OCI-LY1 (cell line): ENCODE measurements around the gene RPL22.

Experiments used
- H2AFZ ChIP-seq: fragments of 200-600 bp; sonication (generic), shearing (Covaris generic); 2 replicates; pipeline ENCODE4 v1.6.0; 2014; ENCODE audit warnings: antibody characterized with exemption, mild to moderate bottlenecking, low read length
- H3F3A ChIP-seq: fragments of 200-600 bp; sonication (generic), shearing (Covaris generic); 2 replicates; pipeline ENCODE4 v1.6.0; 2014; ENCODE audit warnings: mild to moderate bottlenecking, antibody characterized with exemption, low read length, moderate library complexity; ENCODE audit not compliant: insufficient read depth
- H3K27ac ChIP-seq: fragments of 200-600 bp; sonication (generic); 2 replicates; pipeline ENCODE4 v1.5.1; 2014; ENCODE audit warnings: low read length, mixed run types, mild to moderate bottlenecking, low read depth; ENCODE audit not compliant: poor library complexity, severe bottlenecking
- H3K27me3 ChIP-seq: fragments of 200-600 bp; sonication (generic); 2 replicates; pipeline ENCODE4 v1.6.0; 2014; ENCODE audit warnings: antibody characterized with exemption, mild to moderate bottlenecking, low read length, moderate library complexity; ENCODE audit not compliant: insufficient read depth
- H3K36me3 ChIP-seq: fragments of 200-600 bp; sonication (generic); 2 replicates; pipeline ENCODE4 v1.6.1; 2014; ENCODE audit warnings: mild to moderate bottlenecking, antibody characterized with exemption, low read length, moderate library complexity, mixed read lengths; ENCODE audit not compliant: insufficient read depth
- H3K4me1 ChIP-seq: fragments of 200-600 bp; sonication (generic); 2 replicates; pipeline ENCODE4 v1.5.1; 2014; ENCODE audit warnings: mild to moderate bottlenecking, low read length, moderate library complexity; ENCODE audit not compliant: insufficient read depth, severe bottlenecking
- H3K4me2 ChIP-seq: fragments of 200-600 bp; sonication (generic), shearing (Covaris generic); 2 replicates; pipeline ENCODE4 v1.6.1; 2014; ENCODE audit warnings: low read length
- H3K4me3 ChIP-seq: fragments of 200-600 bp; sonication (generic); 2 replicates; pipeline ENCODE4 v1.5.1; 2014; ENCODE audit warnings: low read length, low read depth, mild to moderate bottlenecking, mixed read lengths; ENCODE audit not compliant: poor library complexity, severe bottlenecking
- H3K79me2 ChIP-seq: fragments of 200-600 bp; shearing (Covaris generic); 2 replicates; pipeline ENCODE4 v1.6.1; 2016; ENCODE audit warnings: mixed run types, low read length, mixed read lengths; ENCODE audit not compliant: insufficient read depth
- H3K9ac ChIP-seq: fragments of 200-600 bp; sonication (generic), shearing (Covaris generic); 2 replicates; pipeline ENCODE4 v1.6.1; 2014; ENCODE audit warnings: mild to moderate bottlenecking, low read length, mixed read lengths
- H3K9me2 ChIP-seq: fragments of 200-600 bp; sonication (generic), shearing (Covaris generic); 2 replicates; pipeline ENCODE4 v1.6.1; 2014; ENCODE audit warnings: low read depth, mild to moderate bottlenecking, low read length, mixed read lengths
- H3K9me3 ChIP-seq: fragments of 200-600 bp; shearing (Covaris generic); 2 replicates; pipeline ENCODE4 v1.6.1; 2014; ENCODE audit warnings: low read length, mixed read lengths
- H4K20me1 ChIP-seq: fragments of 200-600 bp; sonication (generic), shearing (Covaris generic); 2 replicates; pipeline ENCODE4 v1.6.0; 2016; ENCODE audit warnings: mild to moderate bottlenecking, low read length; ENCODE audit not compliant: insufficient read depth
- CTCF ChIP-seq: fragments of 200-600 bp; sonication (generic), shearing (Covaris generic); IDR thresholded peaks from 2 replicates; pipeline ENCODE4 v1.5.1; 2017; ENCODE audit warnings: mild to moderate bottlenecking, antibody characterized with exemption, low read length, moderate library complexity, mixed read lengths
- EZH2 ChIP-seq: fragments of 200-600 bp; sonication (generic), shearing (Covaris generic); IDR thresholded peaks from 2 replicates; pipeline ENCODE4 v1.8.0; 2017; ENCODE audit warnings: borderline replicate concordance, mixed run types, mild to moderate bottlenecking, antibody characterized with exemption, low read length, moderate library complexity, mixed read lengths

RPL22 gene

GRCh38 chr1:6207075-6207885 lies 7.9 kb upstream of the RPL22 start:
- TF ChIP-seq EZH2 (no peak), CTCF (no peak)
- Histone ChIP-seq H3K9ac (no peak overlapping the region), H4K20me1 (no peaks in the 10 kb centered on the region), H3K4me2 (no peak overlapping the region), H3F3A (no peaks in the 10 kb centered on the region), H3K9me3 (no peaks in the 10 kb centered on the region), H3K4me1 (peaks cover 16% of the 10 kb centered on the region), H3K27me3 (peaks cover 6% of the 10 kb centered on the region; the same call in 1 of the 2 replicates), H3K36me3 (no peaks in the 10 kb centered on the region), H3K9me2 (no peaks in the 10 kb centered on the region), H3K4me3 (no peak overlapping the region), H3K27ac (no peak overlapping the region), H2AFZ (no peak overlapping the region), H3K79me2 (no peaks in the 10 kb centered on the region)

- no peak overlapping the region for H3K4me3 ChIP-seq
- peaks cover 6% of the 10 kb centered on the region; the same call in 1 of the 2 replicates for H3K27me3 ChIP-seq
- H3F3A ChIP-seq, result no peaks in the 10 kb centered on the region
- TF ChIP-seq EZH2 (no peak), CTCF (no peak)
- no peaks in the 10 kb centered on the region for H4K20me1 ChIP-seq
- no peaks in the 10 kb centered on the region for H3K9me3 ChIP-seq
- no peak overlapping the region for H3K27ac ChIP-seq
- H3K9me2 ChIP-seq, result no peaks in the 10 kb centered on the region
- peaks cover 15% of the 10 kb centered on the region for H3K4me1 ChIP-seq
- H2AFZ ChIP-seq, result no peak overlapping the region
- no peak overlapping the region for H3K9ac ChIP-seq
- H3K79me2 ChIP-seq, result no peaks in the 10 kb centered on the region
- no peak overlapping the region for H3K4me2 ChIP-seq
- no peaks in the 10 kb centered on the region for H3K36me3 ChIP-seq
Measured at GRCh38 chr1:6206520-6206855, 7.1 kb upstream of the RPL22 start.

- H3K4me3 ChIP-seq, result no peak within 1 kb of the TSS
- H3K9me2 ChIP-seq, result no peaks in the 10 kb centered on the region
- no peaks in the 10 kb centered on the region for H3K9me3 ChIP-seq
- H4K20me1 ChIP-seq, result no peaks in the 10 kb centered on the region
- peaks cover 6% of the 10 kb centered on the region; the same call in 1 of the 2 replicates for H3K27me3 ChIP-seq
- peak within 1 kb of the TSS; percentile 15; the same call in 1 of the 2 replicates for H3K4me2 ChIP-seq
- no peaks in the 10 kb centered on the region for H3K79me2 ChIP-seq
- H3K9ac ChIP-seq, result no peak within 1 kb of the TSS
- H3K27ac ChIP-seq, result no peak within 1 kb of the TSS
- no peaks in the 10 kb centered on the region for H3K36me3 ChIP-seq
- H3K4me1 ChIP-seq, result peaks cover 15% of the 10 kb centered on the region
- TF ChIP-seq EZH2 (no peak), CTCF (no peak)
- H2AFZ ChIP-seq, result no peak within 1 kb of the TSS
- H3F3A ChIP-seq, result no peaks in the 10 kb centered on the region
Measured at GRCh38 chr1:6205849-6206519, 6.6 kb upstream of the RPL22 start, which contains the start of gene RNF207. TSS of gene RNF207 (plus strand) at chr1:6206119. CDS start at chr1:6206536, 417 bp downstream.
